Gastrocnemius medialis (tissue), 4 donors: ENCODE data around the gene ARL3.

Experiments
- POLR2A ChIP-seq, 2 donors: fragments of 450-650 bp; IDR thresholded peaks; one replicate each; pipeline ENCODE4 v1.6.1; 2017; ENCODE audit warnings: antibody characterized with exemption in 2 of 2, mild to moderate bottlenecking in 2 of 2, moderate library complexity in 2 of 2
- TF ChIP-seq, protein P1 (sequence below), 5 experiments: fragments of 450-650 bp in 3 of 5; fragments of 200-600 bp in 2 of 5; sonication (generic) in 2 of 5; IDR thresholded peaks in 4 of 5; conservative IDR thresholded peaks in 1 of 5; 1 replicate in 4 of 5; 2 replicates in 1 of 5; pipeline ENCODE4 v1.5.1; 2016 to 2019; ENCODE audit warnings: antibody characterized with exemption in 5 of 5, mild to moderate bottlenecking in 3 of 5, moderate library complexity in 3 of 5

DNA sequence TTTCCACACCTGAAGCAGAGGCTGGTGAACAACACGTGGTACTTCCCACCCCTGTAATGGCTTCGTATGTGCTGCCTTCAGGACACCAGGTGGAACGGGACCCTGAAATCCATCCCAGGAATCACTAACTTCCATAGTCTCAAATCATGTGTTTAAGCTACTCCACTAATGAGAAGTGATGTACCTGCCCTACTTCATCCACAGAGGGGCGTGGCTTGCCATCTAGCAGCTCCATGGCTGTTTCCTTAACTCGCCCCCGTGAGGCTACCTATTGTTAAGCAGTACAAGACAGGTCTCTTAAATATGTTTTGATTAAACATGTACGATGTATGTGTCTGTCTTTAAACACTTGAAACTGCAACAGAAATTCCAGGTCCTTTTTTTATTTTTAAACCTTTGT lies 31.8 kb downstream of the ARL3 start:
- no peak for TF ChIP-seq POLR2A (IDR thresholded peaks at IDR 0.05)
- TF ChIP-seq, protein P1, sequence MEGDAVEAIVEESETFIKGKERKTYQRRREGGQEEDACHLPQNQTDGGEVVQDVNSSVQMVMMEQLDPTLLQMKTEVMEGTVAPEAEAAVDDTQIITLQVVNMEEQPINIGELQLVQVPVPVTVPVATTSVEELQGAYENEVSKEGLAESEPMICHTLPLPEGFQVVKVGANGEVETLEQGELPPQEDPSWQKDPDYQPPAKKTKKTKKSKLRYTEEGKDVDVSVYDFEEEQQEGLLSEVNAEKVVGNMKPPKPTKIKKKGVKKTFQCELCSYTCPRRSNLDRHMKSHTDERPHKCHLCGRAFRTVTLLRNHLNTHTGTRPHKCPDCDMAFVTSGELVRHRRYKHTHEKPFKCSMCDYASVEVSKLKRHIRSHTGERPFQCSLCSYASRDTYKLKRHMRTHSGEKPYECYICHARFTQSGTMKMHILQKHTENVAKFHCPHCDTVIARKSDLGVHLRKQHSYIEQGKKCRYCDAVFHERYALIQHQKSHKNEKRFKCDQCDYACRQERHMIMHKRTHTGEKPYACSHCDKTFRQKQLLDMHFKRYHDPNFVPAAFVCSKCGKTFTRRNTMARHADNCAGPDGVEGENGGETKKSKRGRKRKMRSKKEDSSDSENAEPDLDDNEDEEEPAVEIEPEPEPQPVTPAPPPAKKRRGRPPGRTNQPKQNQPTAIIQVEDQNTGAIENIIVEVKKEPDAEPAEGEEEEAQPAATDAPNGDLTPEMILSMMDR (IDR thresholded peaks at IDR 0.05 in 4 of 5, conservative IDR thresholded peaks at IDR 0.05 in 1 of 5): no peak
